OCI-LY3 (cell line): Measurements from ENCODE around the gene RHOB.

Experiments used
- H2AFZ ChIP-seq: fragments of 200-600, 300-600 bp; shearing (Covaris generic); 2 replicates; pipeline ENCODE4 v1.6.0; 2014; ENCODE audit warnings: antibody characterized with exemption, low read depth, low read length
- H3K27ac ChIP-seq: fragments of 200-600, 300-600 bp; sonication (generic); 2 replicates; pipeline ENCODE4 v1.5.1; 2014; ENCODE audit warnings: mild to moderate bottlenecking, low read length, moderate library complexity, mixed read lengths
- H3K27me3 ChIP-seq: fragments of 200-600, 300-600 bp; sonication (generic); 2 replicates; pipeline ENCODE4 v1.6.1; 2014; ENCODE audit warnings: low read depth, low read length, mixed read lengths
- H3K36me3 ChIP-seq: fragments of 200-600, 300-600 bp; sonication (generic); replicated peaks from 2 replicates; pipeline ENCODE3; 2014; ENCODE audit warnings: low read depth, low read length, mixed read lengths
- H3K4me1 ChIP-seq: fragments of 300-600, 200-600 bp; sonication (generic); 2 replicates; pipeline ENCODE4 v1.6.1; 2014; ENCODE audit warnings: low read length, mixed read lengths
- H3K4me2 ChIP-seq: fragments of 200-600, 300-600 bp; sonication (generic); 2 replicates; pipeline ENCODE4 v1.6.1; 2014; ENCODE audit warnings: low read length, mixed read lengths
- H3K4me3 ChIP-seq: fragments of 300-600, 200-600 bp; sonication (generic); 2 replicates; pipeline ENCODE4 v1.5.1; 2014; ENCODE audit warnings: antibody characterized with exemption, mild to moderate bottlenecking, low read length, moderate library complexity
- H3K79me2 ChIP-seq: fragments of 300-600, 200-600 bp; shearing (Covaris generic); 2 replicates; pipeline ENCODE4 v1.6.1; 2014; ENCODE audit warnings: mild to moderate bottlenecking, low read length, mixed read lengths
- H3K9ac ChIP-seq: fragments of 300-600, 200-600 bp; shearing (Covaris generic); 2 replicates; pipeline ENCODE4 v1.6.0; 2014; ENCODE audit warnings: mild to moderate bottlenecking, low read length, moderate library complexity
- H3K9me3 ChIP-seq: fragments of 200-600, 300-600 bp; shearing (Covaris generic); 2 replicates; pipeline ENCODE4 v1.6.1; 2014; ENCODE audit warnings: low read length, mixed read lengths; ENCODE audit not compliant: insufficient read depth
- H4K20me1 ChIP-seq: fragments of 200-600, 300-600 bp; sonication (generic); 2 replicates; pipeline ENCODE4 v1.6.1; 2016; ENCODE audit warnings: low read length, mixed read lengths; ENCODE audit not compliant: insufficient read depth
- CTCF ChIP-seq: fragments of 200-600, 300-600 bp; sonication (generic); IDR thresholded peaks from 2 replicates; pipeline ENCODE4 v1.5.1; 2014; ENCODE audit warnings: antibody characterized with exemption, low read length, low read depth
- EZH2phosphoT487 ChIP-seq: fragments of 200-600 bp; shearing (Covaris generic); IDR thresholded peaks from 2 replicates; pipeline ENCODE4 v1.6.1; 2018; ENCODE audit warnings: antibody characterized with exemption, mixed run types, low read depth

The RHOB gene

GRCh38 chr2:20425371-20425881, 21.4 kb upstream of the RHOB start:
- Histone ChIP-seq H3K9me3 (no peaks in the 10 kb centered on the region), H3K4me2 (no peak overlapping the region), H3K4me1 (peaks cover 24% of the 10 kb centered on the region), H3K27me3 (no peaks in the 10 kb centered on the region), H2AFZ (no peak overlapping the region), H4K20me1 (no peaks in the 10 kb centered on the region), H3K4me3 (no peak overlapping the region), H3K79me2 (no peaks in the 10 kb centered on the region), H3K27ac (no peak overlapping the region), H3K36me3 (no peaks in the 10 kb centered on the region), H3K9ac (no peak overlapping the region)
- no peak for TF ChIP-seq CTCF

- no peak overlapping the region for H3K4me3 ChIP-seq
- H3K9ac ChIP-seq: no peak overlapping the region
- no peak overlapping the region for H2AFZ ChIP-seq
- no peaks in the 10 kb centered on the region for H4K20me1 ChIP-seq
- peaks cover 28% of the 10 kb centered on the region for H3K4me1 ChIP-seq
- H3K27me3 ChIP-seq: no peaks in the 10 kb centered on the region
- no peaks in the 10 kb centered on the region for H3K36me3 ChIP-seq
- H3K9me3 ChIP-seq: no peaks in the 10 kb centered on the region
- no peak overlapping the region for H3K4me2 ChIP-seq
- no peaks in the 10 kb centered on the region for H3K79me2 ChIP-seq
- TF ChIP-seq CTCF (no peak), EZH2phosphoT487 (no peak)
- no peak overlapping the region for H3K27ac ChIP-seq
Observed at GRCh38 chr2:20425884-20426283, 21.0 kb upstream of the RHOB start.

- Histone ChIP-seq H3K4me2 (no peak overlapping the region), H3K4me1 (peaks cover 30% of the 10 kb centered on the region), H3K27me3 (no peaks in the 10 kb centered on the region), H2AFZ (no peak overlapping the region), H3K4me3 (no peak overlapping the region), H3K36me3 (no peaks in the 10 kb centered on the region), H4K20me1 (no peaks in the 10 kb centered on the region), H3K27ac (no peak overlapping the region), H3K9ac (no peak overlapping the region), H3K9me3 (no peaks in the 10 kb centered on the region), H3K79me2 (no peaks in the 10 kb centered on the region)
- TF ChIP-seq EZH2phosphoT487: no peak
- no peak for TF ChIP-seq CTCF
Observed at GRCh38 chr2:20427931-20428526, 18.8 kb upstream of the RHOB start.

GRCh38 chr2:20428717-20429490, 18.0 kb upstream of the RHOB start:
- peak overlapping the region; percentile 52 for H3K4me2 ChIP-seq
- H3K9ac ChIP-seq: no peak overlapping the region

More at GRCh38 chr2:20428717-20429490, 18.0 kb upstream of the RHOB start:
- H4K20me1 ChIP-seq: no peaks in the 10 kb centered on the region
- no peaks in the 10 kb centered on the region for H3K36me3 ChIP-seq
- H3K79me2 ChIP-seq: no peaks in the 10 kb centered on the region
- no peaks in the 10 kb centered on the region for H3K27me3 ChIP-seq
- H3K9me3 ChIP-seq: no peaks in the 10 kb centered on the region
- H3K27ac ChIP-seq: no peak overlapping the region
- H3K4me3 ChIP-seq: no peak overlapping the region
- H3K4me1 ChIP-seq: peaks cover 30% of the 10 kb centered on the region
- H2AFZ ChIP-seq: peak overlapping the region; percentile 22; the same call in 1 of the 2 replicates
- TF ChIP-seq CTCF: no peak
- TF ChIP-seq EZH2phosphoT487: no peak
